IPS DF 6.9 (cell line): ENCODE measurements around the gene TBC1D1.

Experiments
- DNase-seq: peaks from one replicate; pipeline ENCODE4 v3.0.0-alpha.2; 2013; ENCODE audit warnings: low read depth, low spot score
- H3K27ac ChIP-seq: one replicate; pipeline ENCODE4 v1.5.1; 2013; ENCODE audit warnings: low read length, control low read depth
- H3K27me3 ChIP-seq: 2 replicates; pipeline ENCODE4 v1.6.1; 2013; ENCODE audit warnings: mild to moderate bottlenecking, low read length; ENCODE audit not compliant: control insufficient read depth, insufficient read depth
- H3K36me3 ChIP-seq: 2 replicates; pipeline ENCODE4 v1.6.1; 2013; ENCODE audit warnings: low read length; ENCODE audit not compliant: control insufficient read depth, insufficient read depth
- H3K4me1 ChIP-seq: 2 replicates; pipeline ENCODE4 v1.6.1; 2013; ENCODE audit warnings: low read length; ENCODE audit not compliant: control insufficient read depth, insufficient read depth
- H3K4me3 ChIP-seq: 2 replicates; pipeline ENCODE4 v1.5.1; 2013; ENCODE audit warnings: mild to moderate bottlenecking, low read length
- H3K9me3 ChIP-seq: 2 replicates; pipeline ENCODE4 v1.6.1; 2013; ENCODE audit warnings: low read length, inconsistent platforms; ENCODE audit not compliant: control insufficient read depth, insufficient read depth
- WGBS: extraction: QIAGEN DNeasy Blood & Tissue Kit; methylation state at CpG from one replicate; pipeline ENCODE4 v1.1.7; 2013; ENCODE audit warnings: mixed read lengths, missing lambda C conversion rate; ENCODE audit not compliant: insufficient read length, insufficient coverage; 5-methylcytosine and 5-hydroxymethylcytosine counted together

Gene TBC1D1

GRCh38 chr4:38163216-38164006 is 272.5 kb downstream of the TBC1D1 start:
- Histone ChIP-seq H3K4me1 (no peaks in the 10 kb centered on the region), H3K36me3 (no peaks in the 10 kb centered on the region), H3K27me3 (no peaks in the 10 kb centered on the region), H3K4me3 (no peak overlapping the region), H3K27ac (no peak overlapping the region), H3K9me3 (no peaks in the 10 kb centered on the region)
- WGBS, result no CpG with 5 or more reads among the region's 5 CpGs
- DNase-seq, result no peak

- no CpG with 5 or more reads among the region's 3 CpGs for WGBS
- no peak overlapping the region for H3K27ac ChIP-seq
- no peaks in the 10 kb centered on the region for H3K36me3 ChIP-seq
- no peaks in the 10 kb centered on the region for H3K4me1 ChIP-seq
- H3K9me3 ChIP-seq, result no peaks in the 10 kb centered on the region
- no peaks in the 10 kb centered on the region for H3K27me3 ChIP-seq
- no peak overlapping the region for H3K4me3 ChIP-seq
- no peak for DNase-seq
Measured at GRCh38 chr4:38164346-38164745, 273.5 kb downstream of the TBC1D1 start.

- H3K4me3 ChIP-seq, result no peak overlapping the region
- no peaks in the 10 kb centered on the region for H3K9me3 ChIP-seq
- no peak for DNase-seq
- H3K36me3 ChIP-seq, result no peaks in the 10 kb centered on the region
- H3K27me3 ChIP-seq, result no peaks in the 10 kb centered on the region
- no CpG with 5 or more reads among the region's 6 CpGs for WGBS
- H3K27ac ChIP-seq, result no peak overlapping the region
- H3K4me1 ChIP-seq, result no peaks in the 10 kb centered on the region
Measured at GRCh38 chr4:38166082-38166481, 275.2 kb downstream of the TBC1D1 start.

GRCh38 chr4:38166768-38167167 is 275.9 kb downstream of the TBC1D1 start:
- no peaks in the 10 kb centered on the region for H3K36me3 ChIP-seq
- DNase-seq, result no peak
- H3K4me1 ChIP-seq, result no peaks in the 10 kb centered on the region
- H3K9me3 ChIP-seq, result no peaks in the 10 kb centered on the region
- WGBS, result no CpG with 5 or more reads among the region's 3 CpGs
- H3K4me3 ChIP-seq, result no peak overlapping the region
- no peak overlapping the region for H3K27ac ChIP-seq
- H3K27me3 ChIP-seq, result no peaks in the 10 kb centered on the region

GRCh38 chr4:38167973-38168372 is 277.1 kb downstream of the TBC1D1 start:
- no CpG with 5 or more reads among the region's 4 CpGs for WGBS
- H3K27ac ChIP-seq, result no peak overlapping the region

GRCh38 chr4:38169524-38169923 is 278.6 kb downstream of the TBC1D1 start:
- no peaks in the 10 kb centered on the region for H3K4me1 ChIP-seq
- H3K27me3 ChIP-seq, result no peaks in the 10 kb centered on the region
- H3K27ac ChIP-seq, result no peak overlapping the region
- no peaks in the 10 kb centered on the region for H3K36me3 ChIP-seq
- WGBS, result no CpG with 5 or more reads among the region's 5 CpGs
- H3K4me3 ChIP-seq, result no peak overlapping the region
- H3K9me3 ChIP-seq, result no peaks in the 10 kb centered on the region
- no peak for DNase-seq

More at GRCh38 chr4:38167973-38168372, 277.1 kb downstream of the TBC1D1 start:
- DNase-seq, result no peak
- no peak overlapping the region for H3K4me3 ChIP-seq
- H3K4me1 ChIP-seq, result no peaks in the 10 kb centered on the region
- no peaks in the 10 kb centered on the region for H3K27me3 ChIP-seq
- no peaks in the 10 kb centered on the region for H3K9me3 ChIP-seq
- no peaks in the 10 kb centered on the region for H3K36me3 ChIP-seq

- WGBS, result no CpG with 5 or more reads among the region's 7 CpGs
- no peaks in the 10 kb centered on the region for H3K4me1 ChIP-seq
- H3K4me3 ChIP-seq, result no peak overlapping the region
- H3K36me3 ChIP-seq, result no peaks in the 10 kb centered on the region
- H3K27me3 ChIP-seq, result no peaks in the 10 kb centered on the region
- H3K9me3 ChIP-seq, result no peaks in the 10 kb centered on the region
- no peak overlapping the region for H3K27ac ChIP-seq
- no peak for DNase-seq
Measured at GRCh38 chr4:38170338-38171169, 279.7 kb downstream of the TBC1D1 start.

- Histone ChIP-seq H3K27ac (no peak overlapping the region), H3K36me3 (no peaks in the 10 kb centered on the region)
- WGBS, result no CpG with 5 or more reads among the region's 6 CpGs
Measured at GRCh38 chr4:38172078-38172477, 281.2 kb downstream of the TBC1D1 start.

GRCh38 chr4:38173935-38174518 is 283.1 kb downstream of the TBC1D1 start:
- Histone ChIP-seq H3K27ac (no peak overlapping the region), H3K4me3 (no peak overlapping the region), H3K4me1 (no peaks in the 10 kb centered on the region)

More at GRCh38 chr4:38172078-38172477, 281.2 kb downstream of the TBC1D1 start:
- Histone ChIP-seq H3K9me3 (no peaks in the 10 kb centered on the region), H3K27me3 (no peaks in the 10 kb centered on the region), H3K4me3 (no peak overlapping the region), H3K4me1 (no peaks in the 10 kb centered on the region)
- no peak for DNase-seq

GRCh38 chr4:38174801-38175200 is 283.9 kb downstream of the TBC1D1 start:
- H3K27ac ChIP-seq, result no peak overlapping the region
- no peak for DNase-seq
- H3K36me3 ChIP-seq, result no peaks in the 10 kb centered on the region
- H3K27me3 ChIP-seq, result no peaks in the 10 kb centered on the region
- WGBS, result 100% methylated on average over 1 of the region's 2 CpGs
- no peaks in the 10 kb centered on the region for H3K9me3 ChIP-seq
- no peaks in the 10 kb centered on the region for H3K4me1 ChIP-seq
- no peak overlapping the region for H3K4me3 ChIP-seq

More at GRCh38 chr4:38173935-38174518, 283.1 kb downstream of the TBC1D1 start:
- Histone ChIP-seq H3K9me3 (no peaks in the 10 kb centered on the region), H3K27me3 (no peaks in the 10 kb centered on the region), H3K36me3 (no peaks in the 10 kb centered on the region)
- WGBS, result no CpG with 5 or more reads among the region's 4 CpGs
- no peak for DNase-seq
